HUES64 (cell line): ENCODE data around the gene ABCC10.
"Not testable (repeated sequence)": the region's sequence is repeated elsewhere in the genome, so short reads cannot be mapped to it uniquely, and the experiment has no call there.

ENCODE experiments used
- H3K27ac ChIP-seq: 2 replicates; pipeline ENCODE4 v1.7.0; 2013; ENCODE audit warnings: low read depth, low read length, inconsistent platforms
- H3K27me3 ChIP-seq: 2 replicates; pipeline ENCODE4 v1.6.1; 2013; ENCODE audit warnings: mild to moderate bottlenecking, low read length; ENCODE audit not compliant: insufficient read depth
- H3K36me3 ChIP-seq: 2 replicates; pipeline ENCODE4 v1.6.1; 2013; ENCODE audit warnings: mild to moderate bottlenecking, low read length; ENCODE audit not compliant: insufficient read depth
- H3K4me1 ChIP-seq: 2 replicates; pipeline ENCODE4 v1.6.1; 2013; ENCODE audit warnings: mild to moderate bottlenecking, low read length, moderate library complexity; ENCODE audit not compliant: insufficient read depth
- H3K4me3 ChIP-seq: 2 replicates; pipeline ENCODE4 v1.5.1; 2013; ENCODE audit warnings: mild to moderate bottlenecking, low read length, moderate library complexity
- H3K9ac ChIP-seq: 2 replicates; pipeline ENCODE4 v1.6.1; 2013; ENCODE audit warnings: mild to moderate bottlenecking, low read depth, low read length
- H3K9me3 ChIP-seq: 2 replicates; pipeline ENCODE4 v1.6.1; 2013; ENCODE audit warnings: low read depth, low read length; ENCODE audit not compliant: insufficient read depth
- WGBS: fragments of 150-250, 120-280 bp; methylation state at CpG from one replicate; pipeline ENCODE4 v1.1.7; 2013; ENCODE audit warnings: missing lambda C conversion rate; 5-methylcytosine and 5-hydroxymethylcytosine counted together

ABCC10 gene

GRCh38 chr6:43393602-43394001 lies 33.7 kb upstream of the ABCC10 start:
- H3K4me1 ChIP-seq: no peaks in the 10 kb centered on the region; the same call in 1 of the 2 replicates
- no peaks in the 10 kb centered on the region for H3K36me3 ChIP-seq
- H3K4me3 ChIP-seq: no peak overlapping the region

GRCh38 chr6:43394982-43395381 lies 32.4 kb upstream of the ABCC10 start:
- Histone ChIP-seq H3K27ac (no peak overlapping the region), H3K9me3 (no peaks in the 10 kb centered on the region), H3K36me3 (no peaks in the 10 kb centered on the region), H3K9ac (no peak overlapping the region), H3K4me3 (no peak overlapping the region), H3K27me3 (no peaks in the 10 kb centered on the region), H3K4me1 (no peaks in the 10 kb centered on the region; the same call in 1 of the 2 replicates)
- WGBS: 99% methylated on average over 4 of the region's 4 CpGs

More at GRCh38 chr6:43393602-43394001, 33.7 kb upstream of the ABCC10 start:
- Histone ChIP-seq H3K9ac (no peak overlapping the region), H3K27me3 (no peaks in the 10 kb centered on the region), H3K9me3 (no peaks in the 10 kb centered on the region), H3K27ac (no peak overlapping the region)
- 89% methylated on average over 5 of the region's 5 CpGs for WGBS

- WGBS: 88% methylated on average over 4 of the region's 4 CpGs
- Histone ChIP-seq H3K4me1 (no peaks in the 10 kb centered on the region; the same call in 1 of the 2 replicates), H3K27me3 (no peaks in the 10 kb centered on the region), H3K4me3 (no peak overlapping the region), H3K9me3 (no peaks in the 10 kb centered on the region), H3K36me3 (no peaks in the 10 kb centered on the region), H3K9ac (no peak overlapping the region), H3K27ac (no peak overlapping the region)
Observed at GRCh38 chr6:43395776-43396175, 31.6 kb upstream of the ABCC10 start.

GRCh38 chr6:43396408-43397149 lies 30.8 kb upstream of the ABCC10 start:
- Histone ChIP-seq H3K36me3 (no peaks in the 10 kb centered on the region), H3K4me3 (no peak overlapping the region), H3K9ac (no peak overlapping the region), H3K27me3 (no peaks in the 10 kb centered on the region), H3K4me1 (no peaks in the 10 kb centered on the region; the same call in 1 of the 2 replicates), H3K27ac (no peak overlapping the region), H3K9me3 (no peaks in the 10 kb centered on the region)
- 88% methylated on average over 6 of the region's 6 CpGs for WGBS

GRCh38 chr6:43399932-43400487 lies 27.3 kb upstream of the ABCC10 start:
- no peak overlapping the region for H3K27ac ChIP-seq
- no peak overlapping the region for H3K9ac ChIP-seq
- 92% methylated on average over 2 of the region's 3 CpGs for whole genome bisulfite sequencing
- H3K36me3 ChIP-seq: no peaks in the 10 kb centered on the region
- H3K27me3 ChIP-seq: 0 out of 2 replicates have a peak, but pooled peaks cover 5% of the 10 kb centered on the region
- H3K9me3 ChIP-seq: no peaks in the 10 kb centered on the region
- H3K4me3 ChIP-seq: no peak overlapping the region
- H3K4me1 ChIP-seq: no peaks in the 10 kb centered on the region

GRCh38 chr6:43401730-43402129 lies 25.6 kb upstream of the ABCC10 start:
- no peaks in the 10 kb centered on the region for H3K4me1 ChIP-seq
- H3K9me3 ChIP-seq: no peaks in the 10 kb centered on the region
- 87% methylated on average over 3 of the region's 3 CpGs for WGBS
- no peak overlapping the region for H3K27ac ChIP-seq
- no peak overlapping the region for H3K9ac ChIP-seq
- no peaks in the 10 kb centered on the region for H3K36me3 ChIP-seq
- 0 out of 2 replicates have a peak, but pooled peaks cover 7% of the 10 kb centered on the region for H3K27me3 ChIP-seq
- no peak overlapping the region for H3K4me3 ChIP-seq

GRCh38 chr6:43402820-43403219 lies 24.5 kb upstream of the ABCC10 start:
- no peaks in the 10 kb centered on the region for H3K36me3 ChIP-seq
- 0 out of 2 replicates have a peak, but pooled peaks cover 7% of the 10 kb centered on the region for H3K27me3 ChIP-seq
- H3K9ac ChIP-seq: no peak overlapping the region
- no peak overlapping the region for H3K4me3 ChIP-seq
- 90% methylated on average over 1 of the region's 1 CpG for WGBS
- H3K9me3 ChIP-seq: no peaks in the 10 kb centered on the region
- H3K27ac ChIP-seq: no peak overlapping the region
- no peaks in the 10 kb centered on the region for H3K4me1 ChIP-seq

- Histone ChIP-seq H3K27ac (no peak overlapping the region), H3K9me3 (no peaks in the 10 kb centered on the region), H3K27me3 (0 out of 2 replicates have a peak, but pooled peaks cover 7% of the 10 kb centered on the region), H3K4me1 (no peaks in the 10 kb centered on the region), H3K36me3 (no peaks in the 10 kb centered on the region), H3K9ac (no peak overlapping the region), H3K4me3 (no peak overlapping the region)
- WGBS: 72% methylated on average over 3 of the region's 3 CpGs
Observed at GRCh38 chr6:43405354-43405753, 22.0 kb upstream of the ABCC10 start.

GRCh38 chr6:43407296-43407695 lies 20.0 kb upstream of the ABCC10 start:
- H3K9me3 ChIP-seq: no peaks in the 10 kb centered on the region
- H3K27ac ChIP-seq: no peak overlapping the region
- H3K9ac ChIP-seq: no peak overlapping the region
- no peaks in the 10 kb centered on the region for H3K36me3 ChIP-seq
- H3K4me1 ChIP-seq: no peaks in the 10 kb centered on the region
- H3K27me3 ChIP-seq: 0 out of 2 replicates have a peak, but pooled peaks cover 7% of the 10 kb centered on the region
- 93% methylated on average over 1 of the region's 1 CpG for WGBS
- no peak overlapping the region for H3K4me3 ChIP-seq

GRCh38 chr6:43408259-43408658 lies 19.1 kb upstream of the ABCC10 start:
- no peaks in the 10 kb centered on the region for H3K4me1 ChIP-seq
- 94% methylated on average over 4 of the region's 4 CpGs for WGBS
- 0 out of 2 replicates have a peak, but pooled peaks cover 7% of the 10 kb centered on the region for H3K27me3 ChIP-seq

GRCh38 chr6:43410776-43411175 lies 16.6 kb upstream of the ABCC10 start:
- H3K36me3 ChIP-seq, H3K9ac ChIP-seq, H3K9me3 ChIP-seq, H3K27ac ChIP-seq, H3K27me3 ChIP-seq, H3K4me1 ChIP-seq, H3K4me3 ChIP-seq: not testable (repeated sequence)
- 83% methylated on average over 1 of the region's 1 CpG for WGBS

More at GRCh38 chr6:43408259-43408658, 19.1 kb upstream of the ABCC10 start:
- Histone ChIP-seq H3K36me3 (no peaks in the 10 kb centered on the region), H3K9me3 (no peaks in the 10 kb centered on the region), H3K9ac (no peak overlapping the region), H3K4me3 (no peak overlapping the region), H3K27ac (no peak overlapping the region)
